Vagina (tissue), 2 donors: ENCODE measurements around the gene HS6ST3. TPM values are rescaled to one million over a fixed set of nuclear protein-coding genes. Genes with fewer than 3 reads are reported as not detected.

Experiments used
- DNase-seq, 2 donors: peaks; one replicate each; pipeline ENCODE4 v3.0.0-alpha.2; 2017; ENCODE audit errors: extremely low spot score in 2 of 2
- H3K27ac ChIP-seq: fragments of 200-600 bp; sonication (generic); one replicate; pipeline ENCODE4 v1.5.1; 2019
- H3K27me3 ChIP-seq: fragments of 200-600 bp; sonication (generic); one replicate; pipeline ENCODE4 v1.5.1; 2019
- H3K36me3 ChIP-seq, 2 donors: fragments of 200-600 bp; sonication (generic); one replicate each; pipeline ENCODE4 v1.5.1; 2017 to 2019
- H3K4me1 ChIP-seq: fragments of 200-600 bp; sonication (generic); one replicate; pipeline ENCODE4 v1.5.1; 2019
- H3K4me3 ChIP-seq, 2 donors: fragments of 200-600 bp; sonication (generic); 1 replicate in 1 of 2; 2 replicates in 1 of 2; pipeline ENCODE4 v1.5.1; 2016 to 2019
- H3K9me3 ChIP-seq: fragments of 200-600 bp; sonication (generic); one replicate; pipeline ENCODE4 v1.5.1; 2019
- POLR2A ChIP-seq, 2 donors: fragments of 450-650 bp; IDR thresholded peaks; one replicate each; pipeline ENCODE4 v1.6.1; 2017; ENCODE audit warnings: antibody characterized with exemption in 2 of 2, mild to moderate bottlenecking in 2 of 2, moderate library complexity in 2 of 2
- POLR2AphosphoS5 ChIP-seq, 2 donors: sonication (generic); formaldehyde crosslinking; IDR thresholded peaks; one replicate each; pipeline ENCODE4 v1.9.0; 2017; ENCODE audit warnings: antibody characterized with exemption in 2 of 2, mild to moderate bottlenecking in 2 of 2, low read depth in 1 of 2; ENCODE audit not compliant: insufficient read depth in 1 of 2
- intact Hi-C: fragments of 100-400 bp; cut with DNase I; formaldehyde crosslinking; loops from one replicate; pipeline ENCODE4 v1.15.1; 2023
- total RNA-seq: library from RNA; depleted of rRNA; stranded (reverse); fragments of >200 nt; gene quantifications from one replicate; pipeline ENCODE4 v1.2.3, GENCODE V29; 2016
- TF ChIP-seq, protein P1 (sequence below), 3 experiments: fragments of 450-650 bp in 2 of 3; fragments of 200-600 bp in 1 of 3; sonication (generic) in 1 of 3; IDR thresholded peaks; one replicate each; pipeline ENCODE4 v1.5.1; 2017 to 2019; ENCODE audit warnings: antibody characterized with exemption in 3 of 3, mild to moderate bottlenecking in 2 of 3, moderate library complexity in 2 of 3

The HS6ST3 gene
- total RNA-seq, 1 donor from 2014 or later: 0.49 TPM

DNA sequence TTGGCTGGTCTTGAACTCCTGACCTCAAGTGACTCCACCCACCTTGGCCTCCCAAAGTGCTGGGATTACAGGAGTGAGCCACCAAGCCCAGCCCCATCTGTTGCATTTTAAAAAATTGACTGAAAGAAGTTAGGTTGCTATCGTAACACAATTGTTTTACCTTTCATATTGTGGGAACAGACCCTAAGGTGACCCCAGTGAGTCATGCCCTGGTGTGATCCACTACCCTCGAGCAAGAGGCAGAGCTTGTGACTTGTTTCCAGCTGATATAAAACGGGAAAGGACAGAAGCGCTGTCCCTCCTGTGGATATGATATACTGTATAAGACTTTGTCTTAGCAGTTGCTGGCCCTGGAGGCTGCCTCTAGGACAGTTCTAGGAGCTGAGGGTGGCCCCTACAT is 308.6 kb downstream of the HS6ST3 start:
- intact Hi-C loops: no loop called here
- Histone ChIP-seq H3K27ac (no peak overlapping the region), H3K4me3 (no peak overlapping the region), H3K4me1 (no peaks in the 10 kb centered on the region), H3K9me3 (no peaks in the 10 kb centered on the region), H3K27me3 (no peaks in the 10 kb centered on the region), H3K36me3 (no peaks in the 10 kb centered on the region)
- TF ChIP-seq POLR2A (IDR thresholded peaks at IDR 0.05) (no peak), POLR2AphosphoS5 (IDR thresholded peaks at IDR 0.05; ENCODE audit: insufficient read depth in 1 of 2, low read depth in 1 of 2) (no peak)
- TF ChIP-seq, protein P1, sequence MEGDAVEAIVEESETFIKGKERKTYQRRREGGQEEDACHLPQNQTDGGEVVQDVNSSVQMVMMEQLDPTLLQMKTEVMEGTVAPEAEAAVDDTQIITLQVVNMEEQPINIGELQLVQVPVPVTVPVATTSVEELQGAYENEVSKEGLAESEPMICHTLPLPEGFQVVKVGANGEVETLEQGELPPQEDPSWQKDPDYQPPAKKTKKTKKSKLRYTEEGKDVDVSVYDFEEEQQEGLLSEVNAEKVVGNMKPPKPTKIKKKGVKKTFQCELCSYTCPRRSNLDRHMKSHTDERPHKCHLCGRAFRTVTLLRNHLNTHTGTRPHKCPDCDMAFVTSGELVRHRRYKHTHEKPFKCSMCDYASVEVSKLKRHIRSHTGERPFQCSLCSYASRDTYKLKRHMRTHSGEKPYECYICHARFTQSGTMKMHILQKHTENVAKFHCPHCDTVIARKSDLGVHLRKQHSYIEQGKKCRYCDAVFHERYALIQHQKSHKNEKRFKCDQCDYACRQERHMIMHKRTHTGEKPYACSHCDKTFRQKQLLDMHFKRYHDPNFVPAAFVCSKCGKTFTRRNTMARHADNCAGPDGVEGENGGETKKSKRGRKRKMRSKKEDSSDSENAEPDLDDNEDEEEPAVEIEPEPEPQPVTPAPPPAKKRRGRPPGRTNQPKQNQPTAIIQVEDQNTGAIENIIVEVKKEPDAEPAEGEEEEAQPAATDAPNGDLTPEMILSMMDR (IDR thresholded peaks at IDR 0.05): no peak
- no peak for DNase-seq

DNA sequence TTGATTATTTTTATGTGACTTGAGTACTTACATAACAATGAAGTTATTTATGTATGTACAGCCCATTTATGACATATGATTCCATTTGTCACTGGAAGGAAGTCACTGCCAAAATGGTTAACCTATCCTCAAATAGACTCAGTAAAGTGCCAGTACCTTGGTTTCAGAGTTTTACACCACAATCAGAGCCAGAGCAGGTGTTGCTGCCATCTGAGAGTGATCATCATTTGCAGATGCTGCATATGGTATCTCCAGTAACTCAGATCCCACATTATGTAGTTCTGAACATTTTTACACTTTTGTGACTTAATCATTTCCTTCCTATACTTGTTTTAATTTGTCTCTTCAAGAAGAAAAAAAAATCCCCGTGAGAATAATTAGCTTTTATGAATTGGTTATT is 313.3 kb downstream of the HS6ST3 start:
- H3K27me3 ChIP-seq: no peaks in the 10 kb centered on the region
- no peaks in the 10 kb centered on the region for H3K4me1 ChIP-seq
- no peaks in the 10 kb centered on the region for H3K9me3 ChIP-seq
- no peak for DNase-seq
- no peak overlapping the region for H3K27ac ChIP-seq
- no peaks in the 10 kb centered on the region for H3K36me3 ChIP-seq
- intact Hi-C loops: no loop called here
- TF ChIP-seq, protein P1 (IDR thresholded peaks at IDR 0.05): no peak
- no peak for TF ChIP-seq POLR2A (IDR thresholded peaks at IDR 0.05)
- no peak for TF ChIP-seq POLR2AphosphoS5 (IDR thresholded peaks at IDR 0.05; ENCODE audit: insufficient read depth in 1 of 2, low read depth in 1 of 2)
- H3K4me3 ChIP-seq: no peak overlapping the region

DNA sequence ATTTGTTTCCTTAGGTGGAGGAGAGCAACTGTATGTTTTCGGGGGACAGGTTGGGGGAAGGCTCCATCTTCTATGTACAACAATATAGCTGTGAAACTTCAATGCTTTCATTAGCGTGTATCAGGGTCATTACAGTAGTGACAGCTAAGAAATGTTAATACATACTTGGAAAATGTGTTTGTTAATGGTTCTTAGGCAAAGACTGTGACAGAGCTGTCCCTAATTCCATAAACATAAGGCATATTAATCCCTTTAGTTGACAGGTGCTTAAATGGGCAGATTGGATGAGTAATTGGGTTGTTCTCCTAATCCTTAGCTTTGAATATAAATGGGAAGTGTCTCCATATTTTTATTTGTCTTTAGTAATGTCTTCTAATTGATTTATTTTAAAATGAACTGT is 313.7 kb downstream of the HS6ST3 start:
- Histone ChIP-seq H3K27ac (no peak overlapping the region), H3K27me3 (no peaks in the 10 kb centered on the region), H3K9me3 (no peaks in the 10 kb centered on the region), H3K4me3 (no peak overlapping the region), H3K36me3 (no peaks in the 10 kb centered on the region), H3K4me1 (no peaks in the 10 kb centered on the region)
- no peak for TF ChIP-seq POLR2AphosphoS5 (IDR thresholded peaks at IDR 0.05; ENCODE audit: insufficient read depth in 1 of 2, low read depth in 1 of 2)
- TF ChIP-seq, protein P1 (IDR thresholded peaks at IDR 0.05): no peak
- no peak for TF ChIP-seq POLR2A (IDR thresholded peaks at IDR 0.05)
- no peak for DNase-seq
- intact Hi-C loops: no loop called here

DNA sequence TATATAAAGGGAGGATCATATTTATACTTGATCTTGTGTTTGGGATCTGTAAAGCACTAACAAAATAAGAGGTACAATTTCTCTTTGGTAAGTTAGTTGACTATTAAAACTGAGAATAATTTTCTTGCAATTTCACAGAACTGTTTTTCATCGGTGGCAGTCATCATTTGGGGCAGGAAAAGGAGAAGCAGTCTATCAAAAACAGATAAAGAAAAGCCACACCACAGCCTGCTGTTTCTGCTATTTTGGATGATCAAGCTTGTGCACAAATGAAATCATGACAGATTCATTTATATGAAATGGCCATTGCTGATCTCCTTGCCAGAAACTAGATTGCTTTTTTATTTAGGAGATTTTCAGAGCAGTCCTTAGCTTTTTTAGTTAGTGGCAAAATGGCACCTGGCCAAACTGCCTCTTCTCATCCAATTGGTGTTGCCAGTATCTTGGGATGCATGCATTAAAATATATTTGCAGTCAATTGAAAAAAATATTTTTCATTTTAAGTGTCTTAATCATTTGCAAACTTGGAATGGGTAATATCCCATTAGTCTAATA is 326.0 kb downstream of the HS6ST3 start:
- DNase-seq: no peak
- H3K27me3 ChIP-seq: no peaks in the 10 kb centered on the region
- H3K4me3 ChIP-seq: no peak overlapping the region
- no peaks in the 10 kb centered on the region for H3K4me1 ChIP-seq
- TF ChIP-seq, protein P1 (IDR thresholded peaks at IDR 0.05): no peak
- no peak for TF ChIP-seq POLR2A (IDR thresholded peaks at IDR 0.05)
- TF ChIP-seq POLR2AphosphoS5 (IDR thresholded peaks at IDR 0.05; ENCODE audit: insufficient read depth in 1 of 2, low read depth in 1 of 2): no peak
- no peaks in the 10 kb centered on the region for H3K9me3 ChIP-seq
- H3K27ac ChIP-seq: no peak overlapping the region
- intact Hi-C loops: no loop called here
- H3K36me3 ChIP-seq: no peaks in the 10 kb centered on the region

DNA sequence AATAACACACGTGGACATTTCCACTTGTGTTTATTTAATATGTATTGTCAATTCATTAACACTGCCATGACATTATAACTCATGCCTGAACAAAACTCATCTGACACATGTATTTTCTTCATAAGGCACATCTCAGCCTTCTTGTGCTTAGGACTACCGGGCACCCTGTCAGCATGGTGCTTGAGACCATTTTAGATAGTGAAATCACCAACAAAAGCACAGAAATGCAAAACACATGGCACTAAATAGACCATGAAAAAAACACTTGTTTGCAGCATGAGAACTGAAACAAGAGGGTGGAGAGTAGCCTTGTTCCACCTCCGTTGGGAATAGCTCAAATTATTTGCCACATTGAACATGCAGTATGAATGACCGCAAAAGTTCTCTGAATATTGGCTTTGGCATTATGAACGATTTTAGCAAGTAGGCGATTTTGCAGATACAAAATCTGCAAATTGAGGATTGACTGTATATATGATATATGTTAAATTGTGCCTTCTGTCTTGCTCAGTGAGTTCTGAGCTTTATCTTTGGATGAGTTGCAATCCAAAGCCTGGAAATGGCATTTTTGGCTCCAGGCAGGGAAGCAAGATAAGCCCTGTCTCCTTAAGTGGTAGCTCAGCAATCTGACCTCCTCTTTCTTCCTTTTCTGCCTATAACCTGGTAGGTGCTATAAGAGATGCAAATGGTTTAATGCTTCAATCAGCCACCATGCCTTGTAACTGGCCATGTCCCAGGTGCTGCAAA is 328.2 kb downstream of the HS6ST3 start:
- no peak for DNase-seq
- no peak overlapping the region for H3K27ac ChIP-seq
- TF ChIP-seq POLR2AphosphoS5 (IDR thresholded peaks at IDR 0.05; ENCODE audit: insufficient read depth in 1 of 2, low read depth in 1 of 2): no peak
- TF ChIP-seq POLR2A (IDR thresholded peaks at IDR 0.05): no peak
- TF ChIP-seq, protein P1 (IDR thresholded peaks at IDR 0.05): no peak
- intact Hi-C loops: no loop called here
- H3K36me3 ChIP-seq: no peaks in the 10 kb centered on the region
- no peaks in the 10 kb centered on the region for H3K27me3 ChIP-seq
- no peaks in the 10 kb centered on the region for H3K4me1 ChIP-seq
- no peaks in the 10 kb centered on the region for H3K9me3 ChIP-seq
- H3K4me3 ChIP-seq: no peak overlapping the region
